Loucy (cell line): ENCODE measurements around the gene FAM81A.
"Not testable (repeated sequence)": the region's sequence is repeated elsewhere in the genome, so short reads cannot be mapped to it uniquely, and the experiment has no call there.

Source experiments
- H2AFZ ChIP-seq: fragments of 200-600 bp; sonication (generic); 2 replicates; pipeline ENCODE4 v1.6.0; 2016; ENCODE audit warnings: antibody characterized with exemption, mild to moderate bottlenecking, low read length, moderate library complexity
- H3F3A ChIP-seq: fragments of 200-600 bp; 2 replicates; pipeline ENCODE4 v1.6.0; 2016; ENCODE audit warnings: antibody characterized with exemption, low read depth, mild to moderate bottlenecking
- H3K27me3 ChIP-seq: fragments of 200-600 bp; sonication (generic); 2 replicates; pipeline ENCODE4 v1.6.1; 2014; ENCODE audit warnings: low read length, mild to moderate bottlenecking; ENCODE audit not compliant: insufficient read depth, poor library complexity, severe bottlenecking
- H3K36me3 ChIP-seq: fragments of 200-600 bp; sonication (generic); 2 replicates; pipeline ENCODE4 v1.6.1; 2016; ENCODE audit warnings: low read length; ENCODE audit not compliant: insufficient read depth
- H3K4me1 ChIP-seq: fragments of 200-600 bp; sonication (generic); 2 replicates; pipeline ENCODE4 v1.5.1; 2014; ENCODE audit warnings: low read length, mild to moderate bottlenecking; ENCODE audit not compliant: insufficient read depth, poor library complexity, severe bottlenecking
- H3K4me2 ChIP-seq: fragments of 200-600 bp; sonication (generic); 2 replicates; pipeline ENCODE4 v1.6.0; 2014; ENCODE audit warnings: antibody characterized with exemption, low read length, low read depth, mild to moderate bottlenecking; ENCODE audit not compliant: poor library complexity, severe bottlenecking
- H3K4me3 ChIP-seq: fragments of 200-600 bp; sonication (generic); 2 replicates; pipeline ENCODE4 v1.5.1; 2014; ENCODE audit warnings: low read length, mild to moderate bottlenecking, mixed read lengths; ENCODE audit not compliant: poor library complexity, severe bottlenecking
- H3K79me2 ChIP-seq: fragments of 200-600 bp; sonication (generic); 2 replicates; pipeline ENCODE4 v1.6.1; 2014; ENCODE audit warnings: low read length; ENCODE audit not compliant: insufficient read depth
- H3K9ac ChIP-seq: fragments of 200-600 bp; sonication (generic); 2 replicates; pipeline ENCODE4 v1.6.0; 2014; ENCODE audit warnings: mild to moderate bottlenecking, low read depth, low read length, moderate library complexity; ENCODE audit not compliant: poor library complexity, severe bottlenecking
- H3K9me2 ChIP-seq: fragments of 200-600 bp; sonication (generic); replicated peaks from 2 replicates; pipeline ENCODE4 v1.6.1; 2016; ENCODE audit warnings: low read depth, low read length, mixed read lengths
- H3K9me3 ChIP-seq: fragments of 200-600 bp; sonication (generic); 2 replicates; pipeline ENCODE4 v1.6.1; 2014; ENCODE audit warnings: mild to moderate bottlenecking, antibody characterized with exemption, low read length, low read depth; ENCODE audit not compliant: insufficient read depth
- H4K20me1 ChIP-seq: fragments of 200-600 bp; sonication (generic); 2 replicates; pipeline ENCODE4 v1.6.0; 2014; ENCODE audit warnings: antibody characterized with exemption, low read length, mild to moderate bottlenecking; ENCODE audit not compliant: insufficient read depth, poor library complexity, severe bottlenecking
- EZH2phosphoT487 ChIP-seq: fragments of 200-600 bp; IDR thresholded peaks from 2 replicates; pipeline ENCODE4 v1.6.1; 2018; ENCODE audit warnings: antibody characterized with exemption, mild to moderate bottlenecking, moderate library complexity, borderline replicate concordance
- TF ChIP-seq, protein P1 (sequence below): fragments of 200-600 bp; sonication (generic); conservative IDR thresholded peaks from 2 replicates; pipeline ENCODE4 v1.5.1; 2014; ENCODE audit warnings: mild to moderate bottlenecking, antibody characterized with exemption, low read length

FAM81A gene

DNA sequence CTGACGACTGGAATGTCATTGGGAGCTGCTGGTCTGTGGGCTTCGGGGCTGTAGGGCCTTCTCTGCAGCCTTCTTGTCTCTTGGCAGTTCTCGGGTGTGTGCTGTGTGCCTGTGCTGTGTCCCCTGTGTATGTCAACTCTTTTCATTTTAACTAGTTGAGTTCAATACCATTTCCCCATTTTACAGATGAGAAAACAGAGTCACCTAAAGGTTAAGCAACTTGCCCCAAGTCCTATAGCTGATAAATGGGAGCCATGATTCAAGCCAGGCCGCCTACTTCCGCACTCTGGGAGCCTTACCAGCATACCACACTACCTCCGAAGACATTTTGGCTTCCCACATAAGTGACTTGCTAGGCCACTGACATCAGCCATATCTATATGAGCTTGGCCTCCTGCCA, 85.7 kb downstream of the FAM81A start:
- H3K4me3 ChIP-seq = no peak overlapping the region
- no peak overlapping the region for H3K9ac ChIP-seq
- H3K27me3 ChIP-seq = peaks cover 11% of the 10 kb centered on the region
- H3K79me2 ChIP-seq = no peaks in the 10 kb centered on the region
- H3K9me2 ChIP-seq = no peaks in the 10 kb centered on the region
- no peaks in the 10 kb centered on the region for H3K36me3 ChIP-seq
- no peak overlapping the region for H3K4me2 ChIP-seq
- no peak overlapping the region for H2AFZ ChIP-seq
- no peaks in the 10 kb centered on the region for H3F3A ChIP-seq
- peaks cover 8% of the 10 kb centered on the region for H3K4me1 ChIP-seq
- no peak for TF ChIP-seq EZH2phosphoT487
- TF ChIP-seq, protein P1, sequence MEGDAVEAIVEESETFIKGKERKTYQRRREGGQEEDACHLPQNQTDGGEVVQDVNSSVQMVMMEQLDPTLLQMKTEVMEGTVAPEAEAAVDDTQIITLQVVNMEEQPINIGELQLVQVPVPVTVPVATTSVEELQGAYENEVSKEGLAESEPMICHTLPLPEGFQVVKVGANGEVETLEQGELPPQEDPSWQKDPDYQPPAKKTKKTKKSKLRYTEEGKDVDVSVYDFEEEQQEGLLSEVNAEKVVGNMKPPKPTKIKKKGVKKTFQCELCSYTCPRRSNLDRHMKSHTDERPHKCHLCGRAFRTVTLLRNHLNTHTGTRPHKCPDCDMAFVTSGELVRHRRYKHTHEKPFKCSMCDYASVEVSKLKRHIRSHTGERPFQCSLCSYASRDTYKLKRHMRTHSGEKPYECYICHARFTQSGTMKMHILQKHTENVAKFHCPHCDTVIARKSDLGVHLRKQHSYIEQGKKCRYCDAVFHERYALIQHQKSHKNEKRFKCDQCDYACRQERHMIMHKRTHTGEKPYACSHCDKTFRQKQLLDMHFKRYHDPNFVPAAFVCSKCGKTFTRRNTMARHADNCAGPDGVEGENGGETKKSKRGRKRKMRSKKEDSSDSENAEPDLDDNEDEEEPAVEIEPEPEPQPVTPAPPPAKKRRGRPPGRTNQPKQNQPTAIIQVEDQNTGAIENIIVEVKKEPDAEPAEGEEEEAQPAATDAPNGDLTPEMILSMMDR = no peak
- no peaks in the 10 kb centered on the region for H4K20me1 ChIP-seq
- H3K9me3 ChIP-seq = no peaks in the 10 kb centered on the region

DNA sequence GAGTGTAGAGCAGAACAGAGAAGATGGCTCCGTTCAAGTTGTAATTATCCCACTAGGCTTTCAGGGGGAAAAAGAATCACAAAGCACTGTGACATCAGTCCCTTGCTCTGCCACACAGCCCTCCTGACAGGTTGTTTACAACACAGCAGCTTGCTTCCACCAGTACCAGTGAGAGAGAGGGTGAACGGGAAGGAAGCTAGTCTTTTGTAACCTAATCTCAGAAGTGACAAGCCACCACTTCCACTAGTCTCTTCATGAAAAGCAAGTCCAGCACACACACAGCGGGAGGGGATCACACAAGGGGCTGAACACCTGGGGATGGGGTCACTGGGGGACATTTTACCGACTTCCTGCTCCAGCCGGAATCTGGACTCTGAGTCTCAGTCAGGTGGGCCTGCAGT, 86.3 kb downstream of the FAM81A start:
- H3K9ac ChIP-seq = no peak overlapping the region
- H3K9me2 ChIP-seq = no peaks in the 10 kb centered on the region
- peaks cover 8% of the 10 kb centered on the region for H3K4me1 ChIP-seq
- H3K9me3 ChIP-seq = no peaks in the 10 kb centered on the region
- no peak for TF ChIP-seq EZH2phosphoT487
- TF ChIP-seq, protein P1 = no peak
- H4K20me1 ChIP-seq = no peaks in the 10 kb centered on the region
- H3K27me3 ChIP-seq = peaks cover 11% of the 10 kb centered on the region
- H3K36me3 ChIP-seq = no peaks in the 10 kb centered on the region
- H3K4me2 ChIP-seq = no peak overlapping the region
- H3K4me3 ChIP-seq = no peak overlapping the region
- no peaks in the 10 kb centered on the region for H3F3A ChIP-seq
- H3K79me2 ChIP-seq = no peaks in the 10 kb centered on the region
- no peak overlapping the region for H2AFZ ChIP-seq

DNA sequence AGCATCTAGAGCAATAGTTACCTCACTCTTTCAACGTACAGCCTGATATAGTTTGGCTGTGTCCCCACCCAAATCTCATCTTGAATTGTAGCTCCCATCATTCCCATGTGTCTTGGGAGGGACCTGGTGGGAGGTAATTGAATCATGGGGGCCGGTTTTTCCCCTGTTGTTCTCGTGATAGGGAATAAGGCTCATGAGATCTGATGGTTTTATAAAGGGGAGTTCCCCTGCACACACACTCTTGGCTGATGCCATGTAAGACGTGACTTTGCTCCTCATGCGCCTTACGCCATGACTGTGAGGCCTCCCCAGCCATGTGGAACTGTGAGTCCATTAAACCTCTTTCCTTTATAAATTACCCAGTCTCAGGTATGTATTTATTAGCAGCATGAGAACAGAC, 88.5 kb downstream of the FAM81A start:
- not testable (repeated sequence) for H3K4me1 ChIP-seq

DNA sequence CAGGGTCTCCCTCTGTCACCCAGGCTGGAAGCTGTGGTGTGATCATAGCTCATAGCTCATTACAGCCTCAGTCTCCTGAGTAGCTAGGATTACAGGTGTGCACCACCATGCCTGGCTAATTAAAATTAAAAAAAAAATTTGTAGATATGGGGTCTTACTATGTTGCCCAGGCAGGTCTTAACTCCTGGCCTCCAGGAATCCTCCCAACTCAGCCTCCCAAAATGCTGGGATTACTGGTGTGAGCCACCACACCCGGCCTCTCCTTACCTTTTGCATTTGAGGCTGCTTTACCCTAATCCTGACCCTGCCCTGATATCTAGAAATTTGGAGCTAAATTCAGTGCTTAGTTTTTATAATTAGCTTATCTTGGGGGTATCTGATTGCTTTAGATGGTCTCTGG, 90.4 kb downstream of the FAM81A start:
- TF ChIP-seq EZH2phosphoT487 = no peak
- TF ChIP-seq, protein P1 = no peak
- no peaks in the 10 kb centered on the region for H3K4me1 ChIP-seq
- no peaks in the 10 kb centered on the region for H4K20me1 ChIP-seq
- H3F3A ChIP-seq = no peaks in the 10 kb centered on the region
- H3K9ac ChIP-seq = no peak overlapping the region
- H3K9me3 ChIP-seq = no peaks in the 10 kb centered on the region
- H3K79me2 ChIP-seq = no peaks in the 10 kb centered on the region
- no peak overlapping the region for H3K4me2 ChIP-seq
- no peaks in the 10 kb centered on the region for H3K27me3 ChIP-seq
- no peak overlapping the region for H3K4me3 ChIP-seq
- H2AFZ ChIP-seq = no peak overlapping the region
- no peaks in the 10 kb centered on the region for H3K9me2 ChIP-seq
- no peaks in the 10 kb centered on the region for H3K36me3 ChIP-seq

More for the DNA sequence above, 88.5 kb downstream of the FAM81A start:
- not testable (repeated sequence) for H3K9me2 ChIP-seq, H2AFZ ChIP-seq, H3F3A ChIP-seq, H3K9me3 ChIP-seq, H3K36me3 ChIP-seq, H3K4me3 ChIP-seq, H3K79me2 ChIP-seq, H3K9ac ChIP-seq, H3K4me2 ChIP-seq, H4K20me1 ChIP-seq
- H3K27me3 ChIP-seq = peaks cover 11% of the 10 kb centered on the region
